Esophagus squamous epithelium (tissue), 4 donors: ENCODE measurements around the gene BMP5.

ENCODE experiments used
- CTCF ChIP-seq, 6 experiments: fragments of 450-650 bp in 4 of 6; fragments of 200-600 bp in 2 of 6; sonication (generic) in 2 of 6; IDR thresholded peaks; one replicate each; pipeline ENCODE4 v1.5.1; 2016 to 2019; ENCODE audit warnings: antibody characterized with exemption in 6 of 6, mild to moderate bottlenecking in 4 of 6, moderate library complexity in 4 of 6
- POLR2A ChIP-seq, 4 donors: fragments of 450-650 bp; IDR thresholded peaks; one replicate each; pipeline ENCODE4 v1.6.1; 2017; ENCODE audit warnings: antibody characterized with exemption in 4 of 4, mild to moderate bottlenecking in 4 of 4, moderate library complexity in 3 of 4

- TF ChIP-seq CTCF (IDR thresholded peaks at IDR 0.05) (no peak), POLR2A (IDR thresholded peaks at IDR 0.05) (no peak)
These were observed 141.1 kb downstream of the BMP5 start for GRCh38 chr6:55734256-55734655.
